Measurements from ENCODE around the gene CBLN2.

- TF ChIP-seq CTCF (IDR thresholded peaks at IDR 0.05): no peak
- TF ChIP-seq POLR2A (IDR thresholded peaks at IDR 0.05): no peak
Observed at GRCh38 chr18:72566290-72566689, 22.1 kb upstream of the CBLN2 start.
